Activated naive CD4-positive, alpha-beta T cell treated with anti-CD3 and anti-CD28 coated beads, Interleukin-2, amount 50 U/mL, for 24 hours (primary cell): ENCODE measurements around the gene RBM41.
"Not testable (repeated sequence)": the region's sequence is repeated elsewhere in the genome, so short reads cannot be mapped to it uniquely, and the experiment has no call there.

ENCODE experiments used
- H3K27ac Mint-ChIP-seq: one replicate; pipeline ENCODE4 v1.8.0; 2021; ENCODE audit warnings: mild to moderate bottlenecking, mixed read lengths
- H3K27me3 Mint-ChIP-seq: one replicate; pipeline ENCODE4 v1.8.0; 2021; ENCODE audit warnings: mixed read lengths
- H3K36me3 Mint-ChIP-seq: one replicate; pipeline ENCODE4 v1.8.0; 2021; ENCODE audit warnings: mixed read lengths
- H3K4me1 Mint-ChIP-seq: one replicate; pipeline ENCODE4 v1.8.0; 2021; ENCODE audit warnings: mixed read lengths
- H3K4me3 Mint-ChIP-seq: one replicate; pipeline ENCODE4 v1.8.0; 2021; ENCODE audit warnings: mild to moderate bottlenecking, mixed read lengths
- H3K9me3 Mint-ChIP-seq: one replicate; pipeline ENCODE4 v1.8.0; 2021; ENCODE audit warnings: mixed read lengths

The RBM41 gene

DNA sequence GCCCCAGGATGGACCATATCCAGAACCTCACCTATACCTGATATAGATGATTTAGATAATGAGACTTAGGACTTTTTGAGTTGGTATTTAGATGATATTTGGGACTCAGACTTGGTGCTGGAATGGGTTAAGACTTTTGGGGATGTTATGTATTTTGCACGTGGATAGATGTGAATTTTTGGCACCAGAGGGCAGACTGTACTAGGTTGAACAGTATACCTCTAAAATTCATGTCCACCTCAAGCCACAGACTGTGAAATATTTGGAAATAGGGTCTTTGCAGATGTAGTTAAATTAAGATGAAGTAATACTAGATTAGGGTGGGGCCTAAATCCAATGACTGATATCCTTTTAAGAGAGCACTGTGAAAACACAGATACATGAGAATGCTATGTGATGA, 15.6 kb downstream of the RBM41 start:
- Mint-ChIP-seq H3K4me3 (no peak overlapping the region), H3K36me3 (peaks cover 15% of the 10 kb centered on the region), H3K27me3 (no peaks in the 10 kb centered on the region), H3K27ac (no peak overlapping the region), H3K4me1 (peaks cover 16% of the 10 kb centered on the region), H3K9me3 (no peaks in the 10 kb centered on the region)

GRCh38 chrX:107076158-107076557, 42.5 kb downstream of the RBM41 start:
- peaks cover 18% of the 10 kb centered on the region for H3K36me3 Mint-ChIP-seq
- no peaks in the 10 kb centered on the region for H3K27me3 Mint-ChIP-seq

GRCh38 chrX:107057731-107058130, 60.9 kb downstream of the RBM41 start:
- not testable (repeated sequence) for H3K27me3 Mint-ChIP-seq, H3K27ac Mint-ChIP-seq, H3K9me3 Mint-ChIP-seq, H3K4me1 Mint-ChIP-seq, H3K36me3 Mint-ChIP-seq, H3K4me3 Mint-ChIP-seq

More at GRCh38 chrX:107076158-107076557, 42.5 kb downstream of the RBM41 start:
- Mint-ChIP-seq H3K4me3 (no peak overlapping the region), H3K9me3 (no peaks in the 10 kb centered on the region), H3K27ac (no peak overlapping the region), H3K4me1 (peaks cover 14% of the 10 kb centered on the region)

DNA sequence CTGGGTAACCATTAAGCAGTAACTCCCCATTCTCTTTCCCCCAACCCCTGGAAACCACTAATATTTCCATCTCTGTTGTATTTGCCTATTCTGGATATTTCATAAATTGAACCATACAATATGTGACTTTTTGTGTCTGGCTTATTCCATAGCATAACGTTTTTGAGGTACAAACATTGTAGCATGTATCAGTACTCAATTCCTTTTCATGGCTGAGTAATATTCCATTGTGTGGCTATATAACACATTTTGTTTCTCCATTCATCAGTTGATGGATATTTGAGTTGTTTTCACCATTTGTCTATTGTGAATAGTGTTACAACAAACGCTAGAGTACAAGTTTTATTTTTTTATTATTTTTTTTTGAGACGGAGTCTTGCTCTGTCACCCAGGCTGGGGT, 63.6 kb downstream of the RBM41 start:
- Mint-ChIP-seq H3K4me1 (no peaks in the 10 kb centered on the region), H3K27me3 (no peaks in the 10 kb centered on the region), H3K4me3 (no peak overlapping the region)

GRCh38 chrX:107050195-107050709, 68.4 kb downstream of the RBM41 start:
- no peak overlapping the region for H3K27ac Mint-ChIP-seq
- peaks cover 4% of the 10 kb centered on the region for H3K36me3 Mint-ChIP-seq
- peaks cover 6% of the 10 kb centered on the region for H3K27me3 Mint-ChIP-seq
- H3K4me1 Mint-ChIP-seq = no peaks in the 10 kb centered on the region
- peaks cover 5% of the 10 kb centered on the region for H3K9me3 Mint-ChIP-seq
- H3K4me3 Mint-ChIP-seq = no peak overlapping the region

More for the DNA sequence above, 63.6 kb downstream of the RBM41 start:
- Mint-ChIP-seq H3K36me3 (peaks cover 9% of the 10 kb centered on the region), H3K9me3 (peaks cover 6% of the 10 kb centered on the region), H3K27ac (no peak overlapping the region)

DNA sequence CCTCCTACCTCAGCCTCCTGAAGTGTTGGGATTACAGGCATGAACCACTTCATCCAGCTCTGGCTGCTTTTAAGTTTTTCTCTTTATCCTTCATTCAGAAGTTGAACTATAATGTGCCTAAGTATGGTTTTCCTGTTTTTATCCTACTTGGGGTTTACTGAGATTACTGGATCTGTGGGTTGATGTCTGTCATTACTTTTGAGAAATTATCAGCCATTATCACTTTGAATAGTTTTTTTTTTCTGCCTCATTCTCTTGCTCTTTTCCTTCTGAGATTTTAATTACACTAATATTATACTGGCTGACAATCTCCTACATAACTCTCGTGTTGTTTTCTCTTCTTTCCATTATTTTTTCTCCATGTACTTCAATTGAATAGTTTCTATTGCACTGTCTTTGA, 71.0 kb downstream of the RBM41 start:
- no peak overlapping the region for H3K4me3 Mint-ChIP-seq
- no peak overlapping the region for H3K27ac Mint-ChIP-seq
- H3K9me3 Mint-ChIP-seq = peaks cover 5% of the 10 kb centered on the region
- no peaks in the 10 kb centered on the region for H3K4me1 Mint-ChIP-seq
- H3K36me3 Mint-ChIP-seq = peaks cover 4% of the 10 kb centered on the region
- H3K27me3 Mint-ChIP-seq = peaks cover 8% of the 10 kb centered on the region

- Mint-ChIP-seq H3K4me1 (no peaks in the 10 kb centered on the region), H3K27ac (no peak overlapping the region), H3K27me3 (peaks cover 1% of the 10 kb centered on the region), H3K9me3 (no peaks in the 10 kb centered on the region), H3K36me3 (no peaks in the 10 kb centered on the region), H3K4me3 (no peak overlapping the region)
These were observed 88.9 kb downstream of the RBM41 start for GRCh38 chrX:107029752-107030151.

- no peak overlapping the region for H3K4me3 Mint-ChIP-seq
- H3K4me1 Mint-ChIP-seq = no peaks in the 10 kb centered on the region
- no peaks in the 10 kb centered on the region for H3K36me3 Mint-ChIP-seq
- no peak overlapping the region for H3K27ac Mint-ChIP-seq
- no peaks in the 10 kb centered on the region for H3K27me3 Mint-ChIP-seq
- H3K9me3 Mint-ChIP-seq = no peaks in the 10 kb centered on the region
These were observed 93.1 kb downstream of the RBM41 start for GRCh38 chrX:107025545-107025944.

- Mint-ChIP-seq H3K27me3 (no peaks in the 10 kb centered on the region), H3K4me1 (no peaks in the 10 kb centered on the region), H3K4me3 (no peak overlapping the region), H3K27ac (no peak overlapping the region), H3K9me3 (no peaks in the 10 kb centered on the region), H3K36me3 (no peaks in the 10 kb centered on the region)
These were observed 103.7 kb downstream of the RBM41 start for GRCh38 chrX:107014936-107015335.
